NCI-H526 (cell line): ENCODE results near the gene MLC1.

Source experiments
- DNase-seq, 2 experiments: peaks; one replicate each; lab custom pipeline; 2025; lab: John Stamatoyannopoulos, UW

The MLC1 gene

GRCh38 chr22:50076646-50077535 lies 8.3 kb downstream of the MLC1 start:
- no peak for DNase-seq

DNA sequence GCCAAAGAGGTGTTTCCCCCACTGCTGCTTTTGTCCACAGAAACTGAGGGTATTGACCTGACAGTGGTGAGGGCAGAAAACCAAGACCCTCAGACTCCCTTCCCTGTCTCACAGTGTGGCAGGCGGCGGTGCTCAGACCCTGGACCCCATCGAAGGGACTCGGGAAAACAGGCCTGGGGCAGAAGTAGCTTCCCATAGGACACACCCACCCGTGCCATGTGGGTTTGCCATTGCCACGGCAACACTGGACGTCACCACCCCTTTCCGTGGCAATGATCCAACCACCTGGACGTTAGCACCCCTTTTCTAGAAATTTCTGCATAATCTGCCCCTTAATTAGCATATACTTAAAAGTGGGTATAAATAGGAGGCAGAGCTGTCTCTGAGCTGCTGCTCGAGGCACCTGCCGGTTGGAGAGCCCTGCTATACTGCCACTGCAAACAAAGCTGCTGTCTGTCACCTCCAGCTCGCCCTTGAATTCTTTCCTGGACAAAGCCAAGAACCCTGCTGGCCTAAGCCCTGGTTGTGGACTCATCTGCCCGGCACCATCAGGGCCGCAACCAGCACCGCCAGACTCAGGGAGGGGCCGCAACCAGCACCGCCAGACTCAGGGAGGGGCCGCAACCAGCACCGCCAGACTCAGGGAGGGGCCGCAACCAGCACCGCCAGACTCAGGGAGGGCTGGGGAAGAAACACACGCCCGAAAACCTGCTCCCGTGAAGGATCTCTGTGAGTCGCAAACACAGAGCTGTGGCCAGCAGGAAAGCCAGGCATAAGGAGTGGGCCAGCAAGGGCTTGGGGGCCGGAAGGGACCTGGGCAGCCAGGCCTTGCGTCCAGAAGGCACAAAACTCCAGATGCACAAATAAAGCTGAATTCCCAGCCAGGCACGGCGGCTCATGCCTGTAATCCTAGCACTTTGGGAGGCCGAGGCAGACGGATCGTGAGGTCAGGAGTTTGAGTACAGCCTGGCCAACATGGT lies 10.4 kb downstream of the MLC1 start:
- no peak for DNase-seq

DNA sequence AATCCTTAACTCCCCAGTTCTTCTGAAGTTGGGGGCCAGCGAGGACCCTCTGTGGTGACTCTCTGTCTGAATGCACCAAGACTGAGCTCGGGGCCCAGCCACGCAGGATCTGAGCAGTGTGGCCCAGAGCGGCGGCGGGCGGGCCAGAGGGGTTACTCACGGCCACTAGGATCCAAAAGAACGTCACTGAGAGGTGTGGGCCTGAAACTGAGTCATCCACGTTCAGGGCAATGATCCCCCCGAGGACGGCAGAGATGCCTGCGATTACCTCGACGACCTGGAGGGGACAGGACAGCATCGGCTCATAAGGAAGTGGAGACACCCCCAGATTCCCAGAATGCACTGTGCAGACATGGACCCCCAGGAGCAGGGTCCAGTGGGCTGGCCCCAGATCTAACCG lies 11.2 kb downstream of the MLC1 start:
- no peak for DNase-seq

DNA sequence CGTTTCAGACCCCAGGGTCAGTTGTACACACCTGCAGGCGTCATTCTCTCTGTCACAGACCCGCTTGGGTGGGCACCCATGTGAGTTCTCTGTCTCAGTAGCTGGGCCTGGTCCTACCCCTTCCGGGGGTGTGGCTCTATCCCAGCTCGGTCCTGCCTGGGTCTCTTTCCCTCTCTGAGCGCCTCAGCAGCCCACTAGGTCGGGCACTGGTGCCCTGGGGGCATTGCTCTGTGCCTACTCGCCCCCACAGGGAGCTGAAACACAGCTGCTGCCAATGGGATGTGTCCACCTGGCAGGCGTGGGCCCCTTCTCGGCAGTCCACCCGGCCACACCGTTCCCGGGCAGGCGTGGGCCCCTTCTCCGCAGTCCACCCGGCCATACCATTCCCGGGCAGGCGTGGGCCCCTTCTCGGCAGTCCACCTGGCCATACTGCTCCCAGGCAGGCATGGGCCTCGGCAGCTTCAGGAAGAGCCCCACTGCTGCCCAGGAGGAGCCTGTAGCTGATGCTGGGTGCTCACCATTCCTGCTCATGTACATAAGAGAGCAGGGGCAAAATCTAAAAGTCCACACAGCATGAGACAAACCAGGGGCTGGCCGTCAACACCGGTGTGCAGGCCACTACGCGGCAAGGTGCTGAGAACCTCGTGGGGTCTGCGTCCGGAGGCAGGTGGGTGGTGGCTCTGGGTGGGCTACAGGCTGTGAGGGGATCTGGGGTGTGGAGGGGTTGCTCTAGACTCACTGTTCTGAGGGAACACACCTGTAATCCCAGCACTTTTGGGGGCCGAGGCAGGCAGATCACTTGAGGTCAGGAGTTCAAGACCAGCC lies 12.3 kb downstream of the MLC1 start:
- no peak for DNase-seq

GRCh38 chr22:50072167-50072555 lies 13.1 kb downstream of the MLC1 start:
- no peak for DNase-seq

GRCh38 chr22:50071432-50072166 lies 13.6 kb downstream of the MLC1 start:
- DNase-seq: no peak

DNA sequence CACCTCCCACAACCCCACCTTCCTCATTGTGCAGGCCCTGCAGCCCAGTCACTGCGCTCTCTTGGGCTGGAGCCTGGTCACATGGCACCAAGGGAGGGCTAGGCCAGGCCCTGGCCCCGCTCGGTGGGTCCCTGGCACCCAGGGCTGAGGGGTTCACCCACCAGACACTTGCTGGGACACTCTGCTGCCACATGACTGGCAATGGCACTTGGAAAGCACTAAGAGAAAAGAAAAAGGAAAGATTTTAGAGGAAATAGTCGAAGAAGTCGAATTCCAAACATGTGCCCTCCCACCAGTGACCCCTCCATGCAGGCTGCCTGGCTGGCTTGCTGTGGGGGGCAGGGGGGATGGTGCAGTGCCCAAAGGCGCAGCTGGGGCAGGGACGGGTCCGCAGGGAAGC lies 14.9 kb downstream of the MLC1 start:
- no peak for DNase-seq

DNA sequence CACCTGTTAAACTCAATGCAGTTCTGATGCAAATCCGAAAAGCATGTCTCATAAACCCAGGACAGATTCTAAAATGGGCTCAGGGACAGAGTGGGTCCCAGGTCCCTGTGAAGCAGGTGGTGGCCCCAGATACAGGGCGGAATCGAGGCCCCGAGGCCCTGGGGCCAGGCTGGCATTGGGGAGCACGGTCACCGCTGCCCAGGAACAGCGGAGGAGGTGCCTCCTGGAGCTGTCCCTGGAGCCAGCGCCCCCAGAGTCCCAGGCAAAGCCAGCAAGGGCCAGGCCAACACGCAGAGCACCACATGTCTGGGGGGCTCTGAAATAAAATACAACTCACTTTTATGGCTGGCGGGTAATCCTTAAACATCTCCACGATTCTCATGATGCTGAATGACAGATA lies 17.1 kb downstream of the MLC1 start:
- DNase-seq: no peak

DNA sequence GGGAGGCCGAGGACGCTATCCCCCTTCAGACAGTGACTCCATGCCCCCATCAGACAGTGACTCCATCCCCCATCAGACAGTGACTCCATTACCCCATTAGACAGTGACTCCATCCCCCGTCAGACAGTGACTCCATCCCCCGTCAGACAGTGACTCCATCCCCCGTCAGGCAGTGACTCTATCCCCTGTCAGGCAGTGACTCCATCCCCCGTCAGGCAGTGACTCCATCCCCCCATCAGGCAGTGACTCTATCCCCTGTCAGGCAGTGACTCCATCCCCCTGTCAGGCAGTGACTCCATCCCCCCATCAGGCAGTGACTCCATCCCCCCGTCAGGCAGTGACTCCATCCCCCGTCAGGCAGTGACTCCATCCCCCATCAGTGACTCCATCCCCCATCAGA lies 18.0 kb downstream of the MLC1 start:
- no peak for DNase-seq

DNA sequence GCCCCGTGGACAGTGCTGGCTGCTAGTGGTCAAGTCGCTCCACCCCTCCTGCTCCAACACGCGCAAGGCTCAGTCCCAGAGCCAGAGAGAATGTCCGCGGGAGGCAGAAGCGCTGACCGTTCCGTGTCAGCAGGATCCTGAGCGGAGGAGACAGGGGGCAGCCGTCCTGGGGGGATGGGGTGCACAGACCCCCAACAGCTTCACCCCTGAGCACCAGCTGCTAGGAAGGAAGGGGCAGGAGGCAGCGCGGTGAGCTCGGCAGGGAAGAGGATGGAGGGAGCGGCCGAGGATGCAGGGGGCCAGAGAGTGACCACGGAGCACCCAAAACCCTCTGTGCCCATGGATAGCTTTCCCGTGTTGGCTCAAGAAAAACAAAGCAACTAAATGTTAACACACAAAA lies 20.8 kb downstream of the MLC1 start:
- no peak for DNase-seq

DNA sequence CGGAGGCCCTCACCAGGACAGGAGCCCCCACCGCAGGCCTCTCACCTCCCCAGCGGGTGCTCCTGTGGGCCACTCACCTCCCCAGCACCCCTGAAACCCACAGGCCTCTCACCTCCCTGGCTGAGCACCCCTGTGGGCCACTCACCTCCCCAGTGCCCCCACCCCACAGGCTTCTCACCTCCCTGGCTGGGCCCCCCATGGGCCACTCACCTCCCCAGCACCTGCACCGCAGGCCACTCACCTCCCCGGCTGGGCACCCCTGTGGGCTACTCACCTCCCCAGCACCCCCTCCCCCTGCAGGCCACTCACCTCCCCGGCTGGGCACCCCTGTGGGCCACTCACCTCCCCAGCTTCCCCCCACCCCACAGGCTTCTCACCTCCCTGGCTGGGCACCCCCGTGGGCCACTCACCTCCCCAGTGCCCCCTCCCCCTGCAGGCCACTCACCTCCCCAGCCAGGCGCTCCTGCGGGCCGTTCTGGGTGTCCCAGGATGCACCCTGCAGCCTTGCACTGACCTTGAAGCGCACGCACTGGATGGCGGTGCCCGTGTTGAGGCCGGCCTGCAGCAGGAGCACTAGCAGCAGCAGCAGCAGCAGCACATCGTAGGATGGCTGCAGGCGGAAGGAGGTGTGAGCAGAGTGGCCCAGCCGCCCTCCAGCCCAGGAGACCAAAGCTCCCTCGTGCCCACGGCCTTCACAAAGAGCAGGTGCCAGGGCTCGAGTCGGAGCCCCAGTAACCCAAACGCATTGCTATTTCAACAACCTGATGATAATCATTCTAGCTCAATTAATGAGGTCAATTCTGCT lies 21.4 kb downstream of the MLC1 start:
- no peak for DNase-seq

DNA sequence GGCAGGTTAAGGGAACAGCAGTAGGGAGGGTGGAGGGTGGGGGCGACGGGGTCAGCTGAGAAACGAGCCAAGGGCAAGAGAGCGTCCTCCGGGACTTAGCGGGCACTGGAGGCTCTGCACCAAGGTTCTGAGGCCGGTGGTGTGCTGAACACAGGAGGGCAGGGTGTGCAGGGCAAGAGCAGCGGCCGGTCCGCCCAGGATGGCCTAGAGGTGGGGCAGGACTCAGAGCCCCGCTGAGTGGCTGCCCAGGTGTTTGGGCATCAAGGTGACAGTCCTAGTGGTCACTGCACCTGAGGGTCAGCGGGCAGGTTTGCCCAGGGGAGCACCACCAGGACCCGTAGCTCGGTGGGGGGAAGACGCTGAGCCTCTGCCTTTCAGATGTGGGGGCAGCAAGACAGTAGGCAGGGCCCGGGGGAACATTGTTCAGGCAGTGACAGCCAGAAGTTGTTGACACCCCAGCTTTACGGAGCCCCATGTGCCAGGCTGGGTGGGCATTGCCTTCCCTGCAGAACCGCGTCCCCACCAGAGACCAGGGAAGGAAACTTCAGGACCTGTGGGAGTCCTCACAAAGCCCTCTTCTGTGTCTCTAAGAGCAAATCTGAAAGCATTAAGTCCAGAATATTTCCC lies 22.6 kb downstream of the MLC1 start:
- no peak for DNase-seq

- DNase-seq: no peak
These were observed 23.3 kb downstream of the MLC1 start for GRCh38 chr22:50061824-50062355.

- no peak for DNase-seq
These were observed 23.9 kb downstream of the MLC1 start for GRCh38 chr22:50061141-50061823.

GRCh38 chr22:50060441-50061140 lies 24.6 kb downstream of the MLC1 start:
- DNase-seq: no peak

DNA sequence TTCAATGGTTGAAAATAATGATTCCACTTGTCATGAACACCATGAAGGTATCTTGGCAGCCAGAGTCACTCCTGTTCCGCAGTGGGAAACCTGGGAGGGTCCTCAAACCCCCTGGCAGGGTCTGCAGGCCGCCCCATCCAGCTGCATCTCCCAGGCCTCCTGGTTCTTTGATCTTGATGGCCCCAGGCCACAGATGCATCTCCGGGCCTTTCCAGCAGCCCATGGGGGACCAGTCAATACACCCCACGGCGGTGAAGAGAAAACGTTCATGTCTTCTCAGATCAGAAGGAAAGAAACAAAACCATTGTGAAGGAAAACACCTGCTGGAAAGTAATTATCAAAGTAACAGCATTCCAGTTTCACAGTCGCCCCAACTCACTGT lies 25.4 kb downstream of the MLC1 start:
- no peak for DNase-seq

DNA sequence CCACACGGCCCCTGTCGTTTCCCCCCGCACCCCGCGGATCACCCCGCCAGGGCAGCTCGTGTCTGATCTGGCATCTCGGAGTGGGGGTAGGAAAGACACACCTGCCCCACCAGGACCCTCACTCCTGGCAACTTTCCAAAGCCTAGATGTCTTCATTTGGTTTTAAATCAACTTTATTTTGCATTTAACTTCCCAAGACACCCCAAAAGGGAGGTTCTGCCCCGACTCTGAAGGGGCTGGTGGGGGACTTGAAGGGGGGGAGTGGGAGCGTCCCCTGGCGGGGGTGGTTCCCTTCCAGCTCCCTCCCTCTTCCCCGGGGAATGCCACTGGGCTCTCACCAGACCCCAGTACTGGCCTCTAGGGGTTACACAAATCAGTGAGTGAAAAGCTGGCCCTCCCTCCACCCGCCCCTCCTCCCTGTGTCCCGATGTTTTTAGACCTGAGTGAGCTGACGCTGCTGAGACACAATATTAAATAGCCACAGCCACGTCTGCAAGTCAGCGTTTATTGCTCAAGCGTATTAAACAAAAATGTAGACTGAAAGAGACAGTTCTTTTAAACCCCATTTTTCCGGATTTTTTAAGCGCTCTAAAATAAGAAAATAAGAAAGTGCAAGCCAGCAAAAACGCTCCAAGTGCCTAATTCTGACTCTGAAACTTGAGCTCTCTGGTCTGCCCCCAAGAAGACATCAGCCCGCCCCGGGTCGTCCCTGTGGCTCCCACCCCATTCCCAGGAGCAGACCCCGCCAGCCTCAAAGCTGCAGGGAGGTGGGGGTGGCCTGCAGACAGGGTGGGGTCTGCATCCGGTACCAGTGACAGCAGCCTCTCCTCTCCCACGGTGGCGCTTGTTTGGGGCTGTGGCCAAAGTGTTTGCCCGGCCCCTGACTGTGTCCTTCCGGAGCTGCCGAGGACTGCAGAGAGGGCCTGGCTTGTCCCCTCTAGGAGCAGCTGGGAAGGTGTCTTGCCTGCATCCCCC lies 26.0 kb downstream of the MLC1 start:
- DNase-seq: peak in 1 of 2 experiments; percentile 33
